HEK293 (cell line): Measurements from ENCODE around the gene CIC.

Experiments used
- CTCF ChIA-PET: fragments of 350-600 bp; formaldehyde crosslinking; extraction: SDS; loops from one replicate; lab custom pipeline; 2021; ENCODE audit warnings: antibody characterized with exemption; lab: Yijun Ruan, JAX
- POLR2A ChIA-PET: fragments of 300-600 bp; formaldehyde crosslinking; extraction: SDS; loops from one replicate; lab custom pipeline; 2020; ENCODE audit warnings: antibody characterized with exemption, inconsistent platforms; lab: Yijun Ruan, JAX
- H3K27ac ChIP-seq: fragments of 200-500 bp; sonication (Bioruptor generic); 2 replicates; pipeline ENCODE4 v1.5.1; 2014; ENCODE audit warnings: low read depth, low read length, control low read depth, inconsistent platforms; ENCODE audit errors: extremely low read depth
- H3K36me3 ChIP-seq, 2 experiments: fragments of 200-500 bp in 1 of 2; sonication (Bioruptor generic) in 1 of 2; 1 replicate in 1 of 2; 2 replicates in 1 of 2; pipeline ENCODE4 v1.5.1; 2014 to 2017; ENCODE audit warnings: inconsistent platforms in 2 of 2, low read length in 2 of 2; ENCODE audit not compliant: control insufficient read depth in 2 of 2, insufficient read depth in 1 of 2
- H3K4me1 ChIP-seq: fragments of 200-500 bp; sonication (Bioruptor generic); 2 replicates; pipeline ENCODE4 v1.5.1; 2014; ENCODE audit warnings: mild to moderate bottlenecking, low read length, inconsistent platforms; ENCODE audit not compliant: control insufficient read depth, insufficient read depth
- H3K4me3 ChIP-seq: 2 replicates; pipeline ENCODE4 v1.5.1; 2011; ENCODE audit warnings: low read depth, mild to moderate bottlenecking, control low read depth, low read length, moderate library complexity
- H3K9me3 ChIP-seq: fragments of 200-500 bp; sonication (Bioruptor generic); 2 replicates; pipeline ENCODE4 v1.5.1; 2014; ENCODE audit warnings: low read depth, low read length, inconsistent platforms; ENCODE audit not compliant: control insufficient read depth, insufficient read depth
- BCL11A ChIP-seq: fragments of 450-650 bp; formaldehyde crosslinking; IDR thresholded peaks from 2 replicates; pipeline ENCODE4 v1.5.1; 2016; ENCODE audit warnings: low read depth, missing biosample characterization, missing genetic modification characterization
- BCL11B ChIP-seq: fragments of 450-650 bp; formaldehyde crosslinking; IDR thresholded peaks from 2 replicates; pipeline ENCODE4 v1.5.1; 2016; ENCODE audit warnings: low read depth, missing biosample characterization, missing genetic modification characterization
- FEZF1 ChIP-seq: fragments of 450-650 bp; formaldehyde crosslinking; IDR thresholded peaks from 2 replicates; pipeline ENCODE4 v1.5.1; 2016; ENCODE audit warnings: missing biosample characterization, missing genetic modification characterization
- GLIS2 ChIP-seq: fragments of 450-650 bp; formaldehyde crosslinking; IDR thresholded peaks from 2 replicates; pipeline ENCODE4 v1.5.1; 2016; ENCODE audit warnings: missing biosample characterization, missing genetic modification characterization
- HOXC10 ChIP-seq: sonication (generic); formaldehyde crosslinking; IDR thresholded peaks from 2 replicates; pipeline ENCODE4 v1.8.1; 2023; ENCODE audit warnings: mild to moderate bottlenecking, missing genetic modification reagents
- KLF10 ChIP-seq: fragments of 450-650 bp; IDR thresholded peaks from 2 replicates; pipeline ENCODE4 v1.5.1; 2018; ENCODE audit warnings: missing biosample characterization, mild to moderate bottlenecking, missing genetic modification characterization
- MYNN ChIP-seq: fragments of 450-650 bp; formaldehyde crosslinking; IDR thresholded peaks from 2 replicates; pipeline ENCODE4 v1.5.1; 2016; ENCODE audit warnings: missing biosample characterization, missing genetic modification characterization, borderline replicate concordance
- PRDM1 ChIP-seq: fragments of 450-650 bp; formaldehyde crosslinking; IDR thresholded peaks from 2 replicates; pipeline ENCODE4; 2016; ENCODE audit warnings: missing biosample characterization, missing genetic modification characterization
- ZNF530 ChIP-seq: fragments of 450-650 bp; formaldehyde crosslinking; IDR thresholded peaks from 2 replicates; pipeline ENCODE4 v1.5.1; 2016; ENCODE audit warnings: low read depth, missing biosample characterization, missing genetic modification characterization
- ZNF596 ChIP-seq: fragments of 450-650 bp; IDR thresholded peaks from 2 replicates; pipeline ENCODE4 v1.5.0; 2018; ENCODE audit warnings: missing biosample characterization, mild to moderate bottlenecking, missing genetic modification characterization, moderate library complexity
- ZNF701 ChIP-seq: fragments of 450-650 bp; formaldehyde crosslinking; IDR thresholded peaks from 2 replicates; pipeline ENCODE4 v1.5.1; 2016; ENCODE audit warnings: missing biosample characterization, missing genetic modification characterization
- ZNF837 ChIP-seq: fragments of 450-650 bp; formaldehyde crosslinking; IDR thresholded peaks from 2 replicates; pipeline ENCODE4 v1.5.1; 2016; ENCODE audit warnings: missing biosample characterization, missing genetic modification characterization
- TF ChIP-seq, protein P1 (sequence below): fragments of 450-650 bp; formaldehyde crosslinking; optimal IDR thresholded peaks from 2 replicates; pipeline ENCODE3; 2016; ENCODE audit warnings: missing biosample characterization, mild to moderate bottlenecking, missing genetic modification characterization
- TF ChIP-seq, protein P2 (sequence below): fragments of 450-650 bp; formaldehyde crosslinking; IDR thresholded peaks from 2 replicates; pipeline ENCODE4 v1.5.1; 2016; ENCODE audit warnings: missing biosample characterization, missing genetic modification characterization
- TF ChIP-seq, protein P3 (sequence below): fragments of 450-650 bp; formaldehyde crosslinking; IDR thresholded peaks from 2 replicates; pipeline ENCODE4 v1.5.0; 2017; ENCODE audit warnings: missing biosample characterization, missing genetic modification characterization, borderline replicate concordance
- TF ChIP-seq, protein P4 (sequence below): fragments of 450-650 bp; formaldehyde crosslinking; IDR thresholded peaks from 2 replicates; pipeline ENCODE4 v1.5.1; 2016; ENCODE audit warnings: missing biosample characterization, missing genetic modification characterization, borderline replicate concordance

CIC gene

DNA sequence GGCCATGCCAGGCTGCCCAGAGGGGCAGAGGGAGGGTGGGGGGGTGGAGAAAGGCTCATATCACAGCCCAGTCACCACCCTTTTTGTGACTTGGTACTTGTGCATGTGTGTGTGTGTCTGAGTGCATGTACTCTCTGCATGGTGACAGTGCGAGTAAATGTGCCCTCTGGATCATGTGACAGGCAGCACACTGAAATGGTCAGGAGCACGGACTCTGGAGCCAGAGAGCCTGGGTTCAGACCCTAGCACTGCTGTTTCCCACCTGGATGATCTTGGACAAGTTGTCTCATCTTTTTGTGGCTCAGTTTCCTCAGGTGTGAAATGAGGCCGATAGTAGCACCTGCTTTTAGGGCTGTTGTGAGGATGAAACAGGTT lies 2.0 kb downstream of the CIC start:
- Histone ChIP-seq H3K4me3 (no peak overlapping the region), H3K9me3 (no peaks in the 10 kb centered on the region), H3K36me3 (peaks cover 5 to 44% of the 10 kb centered on the region in 2 experiments), H3K27ac (peak overlapping the region; percentile 60; the same call in 1 of the 2 replicates), H3K4me1 (peaks cover 16% of the 10 kb centered on the region)
- ChIA-PET CTCF (interaction anchor here (1.3 to 2.7 kb wide), 2 partner anchors 9 to 25 kb away, joined by 5 to 28 read pairs; no protein-coding TSS in a partner anchor), POLR2A (interaction anchor here (2.7 kb wide), 1 partner anchor 28 kb away, joined by 18 read pairs; the partner anchor contains the start of gene GSK3A)
- TF ChIP-seq, protein P1, sequence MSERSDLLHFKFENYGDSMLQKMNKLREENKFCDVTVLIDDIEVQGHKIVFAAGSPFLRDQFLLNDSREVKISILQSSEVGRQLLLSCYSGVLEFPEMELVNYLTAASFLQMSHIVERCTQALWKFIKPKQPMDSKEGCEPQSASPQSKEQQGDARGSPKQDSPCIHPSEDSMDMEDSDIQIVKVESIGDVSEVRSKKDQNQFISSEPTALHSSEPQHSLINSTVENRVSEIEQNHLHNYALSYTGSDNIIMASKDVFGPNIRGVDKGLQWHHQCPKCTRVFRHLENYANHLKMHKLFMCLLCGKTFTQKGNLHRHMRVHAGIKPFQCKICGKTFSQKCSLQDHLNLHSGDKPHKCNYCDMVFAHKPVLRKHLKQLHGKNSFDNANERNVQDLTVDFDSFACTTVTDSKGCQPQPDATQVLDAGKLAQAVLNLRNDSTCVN, result no peak
- TF ChIP-seq ZNF701 (tag by site-specific recombination), result no peak
- TF ChIP-seq, protein P2, sequence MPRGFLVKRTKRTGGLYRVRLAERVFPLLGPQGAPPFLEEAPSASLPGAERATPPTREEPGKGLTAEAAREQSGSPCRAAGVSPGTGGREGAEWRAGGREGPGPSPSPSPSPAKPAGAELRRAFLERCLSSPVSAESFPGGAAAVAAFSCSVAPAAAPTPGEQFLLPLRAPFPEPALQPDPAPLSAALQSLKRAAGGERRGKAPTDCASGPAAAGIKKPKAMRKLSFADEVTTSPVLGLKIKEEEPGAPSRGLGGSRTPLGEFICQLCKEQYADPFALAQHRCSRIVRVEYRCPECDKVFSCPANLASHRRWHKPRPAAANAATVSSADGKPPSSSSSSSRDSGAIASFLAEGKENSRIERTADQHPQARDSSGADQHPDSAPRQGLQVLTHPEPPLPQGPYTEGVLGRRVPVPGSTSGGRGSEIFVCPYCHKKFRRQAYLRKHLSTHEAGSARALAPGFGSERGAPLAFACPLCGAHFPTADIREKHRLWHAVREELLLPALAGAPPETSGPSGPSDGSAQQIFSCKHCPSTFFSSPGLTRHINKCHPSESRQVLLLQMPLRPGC (tag by site-specific recombination), result no peak
- TF ChIP-seq BCL11B (tag by site-specific recombination), result no peak
- no peak for TF ChIP-seq ZNF837
- TF ChIP-seq GLIS2 (tag by site-specific recombination), result no peak
- TF ChIP-seq ZNF530 (tag by site-specific recombination), result no peak
- TF ChIP-seq KLF10 (tag by site-specific recombination), result no peak
- no peak for TF ChIP-seq HOXC10 (CRISPR knock-in tag)
- TF ChIP-seq ZNF596 (tag by site-specific recombination), result no peak
- TF ChIP-seq BCL11A (tag by site-specific recombination), result no peak
- TF ChIP-seq, protein P3, sequence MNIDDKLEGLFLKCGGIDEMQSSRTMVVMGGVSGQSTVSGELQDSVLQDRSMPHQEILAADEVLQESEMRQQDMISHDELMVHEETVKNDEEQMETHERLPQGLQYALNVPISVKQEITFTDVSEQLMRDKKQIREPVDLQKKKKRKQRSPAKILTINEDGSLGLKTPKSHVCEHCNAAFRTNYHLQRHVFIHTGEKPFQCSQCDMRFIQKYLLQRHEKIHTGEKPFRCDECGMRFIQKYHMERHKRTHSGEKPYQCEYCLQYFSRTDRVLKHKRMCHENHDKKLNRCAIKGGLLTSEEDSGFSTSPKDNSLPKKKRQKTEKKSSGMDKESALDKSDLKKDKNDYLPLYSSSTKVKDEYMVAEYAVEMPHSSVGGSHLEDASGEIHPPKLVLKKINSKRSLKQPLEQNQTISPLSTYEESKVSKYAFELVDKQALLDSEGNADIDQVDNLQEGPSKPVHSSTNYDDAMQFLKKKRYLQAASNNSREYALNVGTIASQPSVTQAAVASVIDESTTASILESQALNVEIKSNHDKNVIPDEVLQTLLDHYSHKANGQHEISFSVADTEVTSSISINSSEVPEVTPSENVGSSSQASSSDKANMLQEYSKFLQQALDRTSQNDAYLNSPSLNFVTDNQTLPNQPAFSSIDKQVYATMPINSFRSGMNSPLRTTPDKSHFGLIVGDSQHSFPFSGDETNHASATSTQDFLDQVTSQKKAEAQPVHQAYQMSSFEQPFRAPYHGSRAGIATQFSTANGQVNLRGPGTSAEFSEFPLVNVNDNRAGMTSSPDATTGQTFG (tag by site-specific recombination), result no peak
- TF ChIP-seq PRDM1 (tag by site-specific recombination), result no peak
- TF ChIP-seq MYNN (tag by site-specific recombination), result no peak

DNA sequence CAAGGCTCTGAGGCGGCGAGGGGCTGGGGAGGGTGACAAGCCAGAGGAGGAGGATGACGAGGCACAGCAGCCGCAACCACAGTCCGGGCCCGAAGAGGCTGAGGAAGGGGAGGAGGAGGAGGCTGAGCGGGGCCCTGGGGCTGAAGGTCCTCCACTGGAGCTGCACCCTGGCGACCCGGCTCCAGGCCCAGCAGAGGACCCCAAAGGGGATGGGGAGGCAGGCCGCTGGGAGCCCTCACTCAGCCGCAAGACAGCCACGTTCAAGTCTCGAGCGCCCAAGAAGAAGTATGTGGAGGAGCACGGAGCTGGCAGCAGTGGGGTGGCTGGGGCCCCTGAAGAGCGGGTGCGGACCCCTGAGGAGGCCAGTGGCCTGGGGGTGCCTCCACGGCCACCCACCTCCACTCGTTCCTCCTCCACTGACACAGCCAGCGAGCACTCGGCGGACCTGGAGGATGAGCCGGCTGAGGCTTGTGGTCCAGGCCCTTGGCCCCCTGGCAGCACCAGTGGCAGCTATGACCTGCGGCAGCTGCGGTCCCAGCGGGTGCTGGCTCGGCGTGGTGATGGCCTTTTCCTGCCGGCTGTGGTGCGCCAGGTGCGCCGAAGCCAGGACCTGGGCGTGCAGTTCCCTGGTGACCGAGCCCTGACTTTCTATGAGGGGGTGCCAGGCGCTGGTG lies 2.9 kb downstream of the CIC start:
- 0 out of 2 replicates have a peak, but pooled peaks have one; percentile 27 for TF ChIP-seq FEZF1 (tag by site-specific recombination)
- TF ChIP-seq, protein P4, sequence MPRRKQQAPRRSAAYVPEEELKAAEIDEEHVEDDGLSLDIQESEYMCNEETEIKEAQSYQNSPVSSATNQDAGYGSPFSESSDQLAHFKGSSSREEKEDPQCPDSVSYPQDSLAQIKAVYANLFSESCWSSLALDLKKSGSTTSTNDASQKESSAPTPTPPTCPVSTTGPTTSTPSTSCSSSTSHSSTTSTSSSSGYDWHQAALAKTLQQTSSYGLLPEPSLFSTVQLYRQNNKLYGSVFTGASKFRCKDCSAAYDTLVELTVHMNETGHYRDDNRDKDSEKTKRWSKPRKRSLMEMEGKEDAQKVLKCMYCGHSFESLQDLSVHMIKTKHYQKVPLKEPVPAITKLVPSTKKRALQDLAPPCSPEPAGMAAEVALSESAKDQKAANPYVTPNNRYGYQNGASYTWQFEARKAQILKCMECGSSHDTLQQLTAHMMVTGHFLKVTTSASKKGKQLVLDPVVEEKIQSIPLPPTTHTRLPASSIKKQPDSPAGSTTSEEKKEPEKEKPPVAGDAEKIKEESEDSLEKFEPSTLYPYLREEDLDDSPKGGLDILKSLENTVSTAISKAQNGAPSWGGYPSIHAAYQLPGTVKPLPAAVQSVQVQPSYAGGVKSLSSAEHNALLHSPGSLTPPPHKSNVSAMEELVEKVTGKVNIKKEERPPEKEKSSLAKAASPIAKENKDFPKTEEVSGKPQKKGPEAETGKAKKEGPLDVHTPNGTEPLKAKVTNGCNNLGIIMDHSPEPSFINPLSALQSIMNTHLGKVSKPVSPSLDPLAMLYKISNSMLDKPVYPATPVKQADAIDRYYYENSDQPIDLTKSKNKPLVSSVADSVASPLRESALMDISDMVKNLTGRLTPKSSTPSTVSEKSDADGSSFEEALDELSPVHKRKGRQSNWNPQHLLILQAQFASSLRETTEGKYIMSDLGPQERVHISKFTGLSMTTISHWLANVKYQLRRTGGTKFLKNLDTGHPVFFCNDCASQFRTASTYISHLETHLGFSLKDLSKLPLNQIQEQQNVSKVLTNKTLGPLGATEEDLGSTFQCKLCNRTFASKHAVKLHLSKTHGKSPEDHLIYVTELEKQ (tag by site-specific recombination), result no peak
- no peak overlapping the region for H3K4me3 ChIP-seq
- H3K36me3 ChIP-seq, result peaks cover 5 to 48% of the 10 kb centered on the region in 2 experiments
- no peak overlapping the region for H3K27ac ChIP-seq
- no peaks in the 10 kb centered on the region for H3K9me3 ChIP-seq
- ChIA-PET CTCF (interaction anchor here (2.0 to 2.7 kb wide), 2 partner anchors 8 to 27 kb away, joined by 9 to 28 read pairs; no protein-coding TSS in a partner anchor), POLR2A (no interaction called here)
- H3K4me1 ChIP-seq, result peaks cover 16% of the 10 kb centered on the region
